GM19395 (cell line): ENCODE data around the gene PRKN.
A peak's percentile ranks its signal among the peaks of the same experiment; 100 is the strongest.
"Not testable (repeated sequence)": the region's sequence is repeated elsewhere in the genome, so short reads cannot be mapped to it uniquely, and the experiment has no call there.

Source experiments
- ATAC-seq: cut with Tn5 transposase; IDR thresholded peaks from one replicate; pipeline ENCODE4 v1.9.1; 2021; ENCODE audit warnings: mild to moderate bottlenecking, moderate library complexity; ENCODE audit not compliant: unreplicated experiment

Gene PRKN

GRCh38 chr6:161926324-161926723, 801.2 kb downstream of the PRKN start:
- no peak for ATAC-seq

GRCh38 chr6:161924516-161925116, 803.0 kb downstream of the PRKN start:
- ATAC-seq = no peak

DNA sequence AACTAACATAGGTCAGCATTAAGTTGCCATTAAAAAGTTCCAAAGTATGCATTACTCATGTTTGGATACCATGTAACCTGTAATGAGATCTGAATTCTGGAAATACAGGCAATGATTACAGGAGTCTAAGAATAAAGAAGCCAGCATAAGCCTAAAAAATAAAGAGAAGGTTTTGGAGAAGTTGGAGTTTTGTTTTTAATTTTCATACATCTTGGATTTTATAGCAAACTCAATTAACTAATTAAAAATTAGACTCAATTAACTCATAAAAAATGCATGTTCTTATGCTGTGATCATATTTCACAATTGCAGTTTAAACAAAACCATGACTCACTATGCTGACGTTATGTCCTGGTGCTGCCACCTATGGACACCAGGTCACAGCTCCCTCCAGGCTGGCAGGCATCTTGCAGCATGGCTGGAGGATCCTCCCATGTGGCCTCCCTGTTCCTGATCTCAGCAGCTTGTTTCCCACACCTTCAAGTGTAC, 804.9 kb downstream of the PRKN start:
- ATAC-seq = peak; percentile 51

GRCh38 chr6:161921602-161922395, 805.8 kb downstream of the PRKN start:
- ATAC-seq = no peak

DNA sequence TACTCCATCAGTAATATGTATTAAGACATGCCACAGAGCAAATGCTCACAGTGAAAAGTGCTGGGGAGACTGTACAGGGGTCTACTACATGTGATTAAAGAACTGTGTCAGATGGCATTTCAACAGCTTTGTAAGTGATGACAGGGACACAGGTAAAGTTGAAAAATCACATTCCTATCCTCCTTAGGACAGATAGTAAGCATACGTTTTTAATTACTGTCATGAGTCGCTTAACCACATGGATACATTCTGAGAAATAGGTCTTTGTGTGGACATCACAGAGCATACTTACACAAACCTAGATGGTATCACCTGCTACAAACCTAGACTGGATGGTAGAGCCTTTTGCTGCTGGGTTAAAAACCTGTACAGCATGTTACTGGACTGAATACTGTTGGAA, 807.9 kb downstream of the PRKN start:
- no peak for ATAC-seq

DNA sequence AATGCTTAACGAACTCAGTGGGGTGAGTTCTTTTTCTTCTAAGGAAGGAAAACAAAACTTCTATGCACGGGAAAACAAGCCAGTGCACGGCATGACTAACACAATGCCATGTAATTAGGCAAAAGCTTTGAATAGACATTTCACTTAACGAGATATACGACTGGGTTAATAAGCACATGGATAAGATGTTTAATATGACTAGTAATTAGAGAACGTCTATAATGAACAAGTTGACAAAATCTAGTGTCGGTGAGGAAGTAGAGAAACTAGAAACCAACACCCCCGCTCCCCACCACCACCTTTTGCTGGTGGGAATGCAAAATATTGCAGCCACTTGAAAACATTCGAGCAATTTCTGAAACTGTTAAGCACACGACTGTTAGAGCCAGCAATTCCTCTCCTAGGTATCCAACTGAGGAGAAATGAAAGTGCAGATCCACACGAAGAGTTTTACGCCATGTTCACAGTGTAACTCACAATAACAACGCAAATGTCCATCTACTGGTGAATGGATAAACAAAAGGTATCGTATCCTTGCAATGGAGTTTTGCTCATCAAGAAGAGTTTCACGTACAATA, 808.8 kb downstream of the PRKN start:
- no peak for ATAC-seq

- ATAC-seq = no peak
Observed at GRCh38 chr6:161918109-161918531, 809.4 kb downstream of the PRKN start.

- no peak for ATAC-seq
Observed at GRCh38 chr6:161917645-161918044, 809.9 kb downstream of the PRKN start.

GRCh38 chr6:161915456-161915964, 812.1 kb downstream of the PRKN start:
- no peak for ATAC-seq

DNA sequence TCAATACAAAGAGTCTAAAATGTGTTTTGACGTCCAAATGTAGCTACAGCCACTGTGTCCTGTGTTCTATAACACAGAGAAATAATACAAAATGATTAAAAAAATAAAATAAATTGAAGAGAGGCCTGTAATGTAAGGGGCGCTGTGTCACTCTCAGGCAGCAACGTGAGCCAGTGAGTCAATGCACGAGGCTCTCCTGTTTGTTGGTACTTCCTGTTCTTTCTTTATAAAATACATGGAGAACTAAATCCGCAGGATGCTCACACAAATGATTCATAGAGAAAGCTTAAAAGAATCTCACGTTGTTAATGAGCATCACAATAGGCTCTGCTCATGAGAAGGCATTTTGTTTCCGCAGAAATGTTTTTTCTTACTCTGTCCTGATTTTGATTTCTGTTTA, 818.7 kb downstream of the PRKN start:
- no peak for ATAC-seq

DNA sequence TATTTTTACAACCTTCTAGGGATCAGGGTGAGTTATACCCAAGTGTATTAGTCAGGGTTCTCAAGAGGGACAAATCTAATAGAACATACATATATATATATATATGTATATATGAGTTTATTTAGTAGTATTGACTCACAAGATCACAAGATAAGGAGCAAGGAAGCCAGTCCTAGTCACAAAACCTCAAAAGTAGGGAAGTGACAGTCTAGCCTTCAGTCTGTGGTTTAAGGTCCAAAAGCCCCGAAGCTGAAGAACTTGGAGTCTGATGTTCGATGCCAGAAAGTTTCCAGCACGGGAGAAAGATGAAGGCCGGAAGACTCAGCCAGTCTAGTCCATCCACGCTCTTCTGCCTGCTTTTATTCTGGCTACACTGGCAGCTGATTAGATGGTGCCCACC, 821.0 kb downstream of the PRKN start:
- ATAC-seq = no peak

GRCh38 chr6:161903584-161904212, 823.9 kb downstream of the PRKN start:
- ATAC-seq = no peak

DNA sequence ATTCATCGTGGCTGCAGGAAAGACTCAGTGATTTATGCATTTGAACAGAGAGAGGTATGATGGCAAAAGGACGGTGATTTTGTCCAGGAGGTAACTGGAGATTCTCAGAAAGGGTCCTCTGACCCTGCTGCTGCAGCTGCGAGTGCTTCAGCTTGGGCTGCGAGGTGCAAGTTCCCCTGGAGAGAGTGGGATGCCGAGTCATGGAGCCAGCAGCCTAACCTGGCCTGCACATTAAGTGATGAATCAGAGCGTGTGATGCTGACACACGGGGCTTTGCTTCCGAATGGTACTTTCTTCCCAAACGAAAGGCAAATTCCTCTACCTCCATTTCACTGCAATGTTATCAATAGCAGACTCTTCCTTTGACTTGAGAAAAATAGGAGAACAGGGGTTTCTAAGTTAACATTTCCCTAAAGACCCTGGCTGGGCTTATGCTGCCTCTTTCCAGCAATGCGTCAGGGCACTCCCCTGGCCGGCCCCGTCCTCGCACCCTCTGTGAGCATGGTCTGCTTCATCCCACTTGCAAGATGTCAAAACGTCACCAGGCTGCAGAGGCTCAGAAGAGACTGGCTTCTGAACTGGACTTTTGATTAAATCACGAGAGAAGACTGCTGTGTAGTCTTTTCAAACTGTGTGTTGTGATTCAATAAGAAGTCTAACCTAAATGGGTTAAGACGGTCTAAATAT, 825.7 kb downstream of the PRKN start:
- no peak for ATAC-seq

- no peak for ATAC-seq
Observed at GRCh38 chr6:161894436-161894835, 833.1 kb downstream of the PRKN start.

GRCh38 chr6:161891542-161891941, 836.0 kb downstream of the PRKN start:
- ATAC-seq = no peak

DNA sequence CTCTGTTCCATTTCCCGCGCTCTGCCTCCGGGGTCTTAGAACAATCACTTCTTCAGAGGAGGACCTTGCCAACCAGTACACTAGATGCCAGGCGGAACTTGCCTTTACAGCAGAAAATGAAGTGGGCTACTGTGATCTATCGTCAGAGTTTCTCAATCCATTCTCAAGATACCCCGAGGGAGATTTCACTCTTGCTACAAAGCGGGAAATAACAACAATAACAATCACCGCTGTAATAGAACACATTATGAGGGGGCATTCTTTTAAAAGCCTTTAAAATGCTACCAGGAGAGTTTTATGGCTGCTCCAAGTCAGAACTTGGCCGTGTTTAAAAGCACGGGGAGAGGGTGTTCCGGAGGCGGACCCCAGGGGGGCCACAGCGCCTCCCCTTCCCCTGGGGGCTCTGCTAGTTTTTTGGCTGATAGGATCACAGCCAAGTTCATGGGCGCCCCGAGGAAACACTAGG, 836.7 kb downstream of the PRKN start:
- ATAC-seq = no peak

DNA sequence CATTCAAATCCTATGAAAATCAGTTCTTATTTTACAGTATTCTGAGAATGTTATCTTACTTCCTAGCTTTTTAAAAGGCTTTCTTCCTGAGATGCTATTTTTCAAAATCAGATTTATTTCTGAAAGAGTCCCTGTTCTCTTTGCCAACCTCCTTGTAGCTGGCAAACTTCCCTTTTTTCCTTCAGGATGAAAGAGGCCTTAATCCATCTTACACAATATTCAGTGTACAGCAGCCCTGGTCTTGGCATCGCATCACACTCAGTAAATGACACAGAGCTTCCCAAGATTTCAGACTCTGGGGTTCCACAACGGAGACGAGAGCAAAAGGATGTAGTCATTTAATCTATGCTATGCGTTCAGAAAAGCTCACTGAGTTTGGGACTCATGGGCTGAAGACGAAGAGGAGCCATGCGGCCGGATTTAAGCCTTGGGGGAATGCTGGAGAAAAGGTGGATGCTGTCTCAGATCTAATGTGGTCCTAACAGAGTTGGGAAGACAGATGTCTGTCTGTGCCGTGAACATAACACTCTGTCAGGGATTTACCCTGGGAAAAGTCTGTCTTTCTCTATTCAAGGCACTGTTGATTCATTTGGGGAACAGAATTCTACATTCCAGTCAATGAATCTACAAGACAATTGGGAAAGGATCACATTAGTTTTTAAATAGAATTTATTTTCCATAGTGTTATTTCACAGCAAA, 837.3 kb downstream of the PRKN start:
- no peak for ATAC-seq

GRCh38 chr6:161889324-161889723, 838.2 kb downstream of the PRKN start:
- no peak for ATAC-seq

- ATAC-seq = not testable (repeated sequence)
Observed at GRCh38 chr6:161886545-161886944, 841.0 kb downstream of the PRKN start.

GRCh38 chr6:161884782-161885181, 842.8 kb downstream of the PRKN start:
- ATAC-seq = no peak
